BLaER1 (cell line): ENCODE measurements around the gene NAALADL2.
A peak's percentile ranks its signal among the peaks of the same experiment; 100 is the strongest.
"Not testable (repeated sequence)": the region's sequence is repeated elsewhere in the genome, so short reads cannot be mapped to it uniquely, and the experiment has no call there.

ENCODE experiments used
- H3K27ac ChIP-seq: shearing (Covaris generic); formaldehyde crosslinking; 2 replicates; pipeline ENCODE4 v1.8.1; 2022
- H3K27me3 ChIP-seq: shearing (Covaris generic); formaldehyde crosslinking; 2 replicates; pipeline ENCODE4 v1.8.1; 2022
- H3K36me3 ChIP-seq: shearing (Covaris generic); formaldehyde crosslinking; 2 replicates; pipeline ENCODE4 v1.8.1; 2022
- H3K4me1 ChIP-seq: shearing (Covaris generic); formaldehyde crosslinking; 2 replicates; pipeline ENCODE4 v1.8.1; 2022
- H3K4me2 ChIP-seq: shearing (Covaris generic); formaldehyde crosslinking; 2 replicates; pipeline ENCODE4 v1.8.1; 2022
- H3K4me3 ChIP-seq: shearing (Covaris generic); formaldehyde crosslinking; 2 replicates; pipeline ENCODE4 v1.8.1; 2022
- H3K9ac ChIP-seq: shearing (Covaris generic); formaldehyde crosslinking; 2 replicates; pipeline ENCODE4 v1.8.1; 2022
- H3K9me3 ChIP-seq: shearing (Covaris generic); formaldehyde crosslinking; 2 replicates; pipeline ENCODE4 v1.8.1; 2022
- H4K20me1 ChIP-seq: shearing (Covaris generic); formaldehyde crosslinking; 2 replicates; pipeline ENCODE4 v1.8.1; 2022
- Cebpa-rat ChIP-seq: shearing (Covaris generic); IDR thresholded peaks from 2 replicates; pipeline ENCODE4 v1.8.1; 2022

The NAALADL2 gene

DNA sequence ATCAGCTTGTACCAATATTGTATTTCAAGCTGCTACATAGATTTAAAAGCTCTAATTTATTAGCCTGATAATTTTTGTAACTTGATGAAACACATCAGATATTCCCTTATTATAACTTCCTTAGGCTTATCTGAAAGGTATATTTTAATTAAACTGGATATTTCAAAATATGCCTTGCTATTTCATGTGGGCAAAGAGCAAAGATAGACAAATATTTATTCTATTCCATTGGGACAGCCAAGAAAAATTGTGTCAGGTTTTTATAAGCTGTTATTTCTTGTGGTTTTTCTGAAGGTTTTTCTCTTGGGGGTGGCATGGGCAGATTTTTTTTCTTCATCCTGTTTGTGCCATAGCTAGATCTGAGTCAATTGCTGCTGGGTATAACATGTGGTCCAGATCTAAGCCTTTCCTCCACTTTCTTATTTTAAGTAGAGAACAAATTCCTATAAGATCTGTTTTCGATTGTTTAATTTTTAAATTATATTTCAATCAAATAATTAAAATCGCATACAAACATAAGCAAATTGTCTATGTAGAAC lies 249.5 kb downstream of the NAALADL2 start:
- peaks cover 17% of the 10 kb centered on the region for H3K4me1 ChIP-seq
- TF ChIP-seq Cebpa-rat: no peak
- peak overlapping the region; percentile 43 for H3K4me2 ChIP-seq

DNA sequence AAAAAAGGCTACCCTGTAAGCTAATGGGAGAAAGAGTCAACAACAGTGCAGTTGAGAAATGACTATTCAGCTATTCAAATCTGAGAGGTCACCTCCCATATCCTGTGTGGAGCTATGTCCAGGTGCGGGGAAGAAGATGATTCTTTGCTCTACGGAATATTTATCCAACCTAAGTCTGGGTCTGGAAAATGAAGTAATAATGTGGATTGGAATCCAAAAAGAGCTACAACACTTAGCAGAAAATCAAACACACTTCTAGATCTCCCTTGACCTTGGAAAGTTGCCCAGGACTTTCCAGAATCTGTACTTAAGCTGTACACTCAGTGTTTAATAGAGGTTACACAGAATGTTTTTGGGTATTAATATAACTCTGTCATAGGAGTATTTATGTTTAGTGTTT lies 251.9 kb downstream of the NAALADL2 start:
- Histone ChIP-seq H3K27ac (no peak overlapping the region), H4K20me1 (no peaks in the 10 kb centered on the region), H3K27me3 (no peaks in the 10 kb centered on the region), H3K9me3 (no peaks in the 10 kb centered on the region), H3K4me2 (no peak overlapping the region), H3K4me1 (peaks cover 17% of the 10 kb centered on the region), H3K4me3 (no peak overlapping the region), H3K36me3 (no peaks in the 10 kb centered on the region), H3K9ac (no peak overlapping the region)
- no peak for TF ChIP-seq Cebpa-rat

More for the DNA sequence above, 249.5 kb downstream of the NAALADL2 start:
- Histone ChIP-seq H4K20me1 (no peaks in the 10 kb centered on the region), H3K4me3 (no peak overlapping the region), H3K9ac (no peak overlapping the region), H3K27ac (no peak overlapping the region), H3K9me3 (no peaks in the 10 kb centered on the region), H3K27me3 (no peaks in the 10 kb centered on the region), H3K36me3 (no peaks in the 10 kb centered on the region)

DNA sequence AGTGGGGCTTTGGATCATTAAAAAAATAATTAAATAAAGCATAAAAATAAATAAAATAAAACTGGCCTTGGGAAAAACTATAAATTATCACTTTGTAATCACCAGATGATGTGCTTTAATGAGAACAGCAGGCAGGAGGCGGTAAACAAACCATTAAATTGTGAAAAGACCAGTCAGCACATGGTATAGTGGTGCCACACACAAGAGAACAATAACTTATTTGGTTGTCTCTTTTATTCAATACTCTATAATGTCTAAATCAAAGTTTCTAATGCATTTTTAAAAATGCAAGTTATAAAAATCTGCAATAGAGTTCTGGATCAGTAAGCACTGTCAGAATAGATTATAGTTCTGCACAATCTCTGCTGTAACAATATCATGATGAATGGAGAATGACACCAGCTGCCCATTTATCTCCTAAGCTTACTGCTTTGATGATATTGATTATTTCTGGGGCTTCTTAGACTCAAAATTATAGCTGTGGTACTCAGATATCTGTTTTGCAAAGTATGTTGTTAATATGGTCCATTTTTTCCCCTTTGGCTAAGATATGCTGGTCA lies 259.3 kb downstream of the NAALADL2 start:
- no peaks in the 10 kb centered on the region for H3K4me1 ChIP-seq
- H4K20me1 ChIP-seq: no peaks in the 10 kb centered on the region
- H3K4me3 ChIP-seq: no peak overlapping the region
- TF ChIP-seq Cebpa-rat: no peak
- H3K9ac ChIP-seq: no peak overlapping the region
- H3K27ac ChIP-seq: no peak overlapping the region
- H3K9me3 ChIP-seq: no peaks in the 10 kb centered on the region
- no peaks in the 10 kb centered on the region for H3K36me3 ChIP-seq
- H3K27me3 ChIP-seq: no peaks in the 10 kb centered on the region
- H3K4me2 ChIP-seq: no peak overlapping the region

DNA sequence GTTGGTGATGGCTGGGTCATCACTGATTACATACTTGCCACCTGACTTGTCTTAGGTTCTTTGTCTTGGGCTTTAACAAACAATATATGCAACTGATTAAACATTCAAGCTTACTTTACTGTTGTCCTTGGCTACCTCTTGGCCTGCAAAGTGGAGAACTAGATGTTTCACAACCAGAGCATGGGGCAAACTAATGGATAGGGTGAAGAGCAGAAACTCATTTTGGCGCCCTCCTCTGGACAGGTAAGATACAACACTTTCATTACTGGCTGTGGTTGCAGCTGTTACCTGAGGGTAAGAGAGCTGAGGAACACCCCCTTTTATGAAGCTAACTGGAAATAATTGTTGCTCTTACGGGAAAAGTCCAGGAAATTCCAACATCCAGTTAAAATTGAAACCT lies 262.1 kb downstream of the NAALADL2 start:
- no peak overlapping the region for H3K27ac ChIP-seq
- H3K9me3 ChIP-seq: no peaks in the 10 kb centered on the region
- no peaks in the 10 kb centered on the region for H3K4me1 ChIP-seq
- H3K9ac ChIP-seq: no peak overlapping the region
- no peaks in the 10 kb centered on the region for H4K20me1 ChIP-seq
- H3K4me2 ChIP-seq: no peak overlapping the region
- no peak for TF ChIP-seq Cebpa-rat
- no peaks in the 10 kb centered on the region for H3K27me3 ChIP-seq
- no peak overlapping the region for H3K4me3 ChIP-seq
- H3K36me3 ChIP-seq: no peaks in the 10 kb centered on the region

- Histone ChIP-seq H3K4me3 (no peak overlapping the region), H4K20me1 (no peaks in the 10 kb centered on the region), H3K9me3 (peaks cover 4% of the 10 kb centered on the region; the same call in 1 of the 2 replicates), H3K4me2 (no peak overlapping the region), H3K9ac (no peak overlapping the region), H3K27me3 (no peaks in the 10 kb centered on the region), H3K4me1 (no peaks in the 10 kb centered on the region), H3K27ac (no peak overlapping the region), H3K36me3 (no peaks in the 10 kb centered on the region)
- no peak for TF ChIP-seq Cebpa-rat
These were observed 268.0 kb downstream of the NAALADL2 start for GRCh38 chr3:175127075-175127662.

- H3K36me3 ChIP-seq: no peaks in the 10 kb centered on the region
- peaks cover 14% of the 10 kb centered on the region for H3K9me3 ChIP-seq
- no peak overlapping the region for H3K4me3 ChIP-seq
- H3K4me2 ChIP-seq: no peak overlapping the region
- no peak for TF ChIP-seq Cebpa-rat
- H3K27me3 ChIP-seq: no peaks in the 10 kb centered on the region
- H3K4me1 ChIP-seq: no peaks in the 10 kb centered on the region
- no peak overlapping the region for H3K27ac ChIP-seq
- no peak overlapping the region for H3K9ac ChIP-seq
- no peaks in the 10 kb centered on the region for H4K20me1 ChIP-seq
These were observed 270.0 kb downstream of the NAALADL2 start for GRCh38 chr3:175129126-175129525.

DNA sequence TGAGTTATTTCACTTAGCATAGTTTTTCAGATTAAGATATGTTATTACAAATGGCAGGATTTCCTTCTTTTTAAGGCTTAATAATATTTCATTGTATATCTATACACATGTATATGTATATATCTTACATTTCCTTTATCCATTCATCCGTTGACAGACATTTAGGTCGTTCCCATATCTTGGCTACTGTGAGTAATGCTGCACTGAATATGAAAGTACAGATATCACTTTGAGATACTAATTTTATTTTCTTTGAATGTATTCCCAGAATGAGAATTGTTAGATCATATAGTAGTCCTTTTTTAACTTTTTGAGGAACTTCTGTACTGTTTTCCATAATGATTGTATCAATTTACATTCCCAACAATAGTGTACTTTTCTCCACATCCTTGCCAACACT lies 270.4 kb downstream of the NAALADL2 start:
- Histone ChIP-seq H3K4me3 (no peak overlapping the region), H3K9me3 (peaks cover 14% of the 10 kb centered on the region), H3K9ac (no peak overlapping the region), H3K27me3 (no peaks in the 10 kb centered on the region), H3K4me1 (no peaks in the 10 kb centered on the region), H3K4me2 (no peak overlapping the region), H4K20me1 (no peaks in the 10 kb centered on the region), H3K27ac (no peak overlapping the region), H3K36me3 (no peaks in the 10 kb centered on the region)
- no peak for TF ChIP-seq Cebpa-rat

- H3K4me3 ChIP-seq, H3K27me3 ChIP-seq, H3K27ac ChIP-seq, H4K20me1 ChIP-seq, H3K4me2 ChIP-seq, H3K36me3 ChIP-seq, H3K4me1 ChIP-seq, H3K9ac ChIP-seq: not testable (repeated sequence)
- H3K9me3 ChIP-seq: peaks cover 14% of the 10 kb centered on the region
These were observed 272.7 kb downstream of the NAALADL2 start for GRCh38 chr3:175131866-175132265.

DNA sequence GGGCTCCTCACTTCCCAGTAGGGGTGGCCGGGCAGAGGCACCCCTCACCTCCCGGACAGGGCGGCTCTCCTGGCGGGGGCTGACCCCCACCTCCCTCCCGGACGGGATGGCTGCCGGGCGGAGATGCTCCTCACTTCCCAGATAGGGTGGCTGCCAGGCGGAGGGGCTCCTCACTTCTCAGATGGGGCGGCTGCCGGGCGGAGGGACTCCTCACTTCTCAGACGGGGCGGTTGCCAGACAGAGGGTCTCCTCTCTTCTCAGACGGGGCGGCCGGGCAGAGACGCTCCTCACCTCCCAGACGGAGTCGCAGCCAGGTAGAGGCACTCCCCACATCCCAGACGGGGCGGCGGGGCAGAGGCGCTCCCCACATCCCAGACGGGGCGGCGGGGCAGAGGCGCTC lies 273.6 kb downstream of the NAALADL2 start:
- not testable (repeated sequence) for H3K36me3 ChIP-seq, H3K27me3 ChIP-seq, H3K27ac ChIP-seq, H3K4me1 ChIP-seq, H4K20me1 ChIP-seq, H3K9ac ChIP-seq, H3K4me2 ChIP-seq, H3K4me3 ChIP-seq
- H3K9me3 ChIP-seq: peaks cover 14% of the 10 kb centered on the region

GRCh38 chr3:175144368-175144767 lies 285.2 kb downstream of the NAALADL2 start:
- Histone ChIP-seq H3K4me2 (no peak overlapping the region), H3K4me1 (no peaks in the 10 kb centered on the region), H3K27me3 (no peaks in the 10 kb centered on the region), H3K4me3 (no peak overlapping the region), H3K27ac (no peak overlapping the region), H3K9ac (no peak overlapping the region), H4K20me1 (no peaks in the 10 kb centered on the region), H3K36me3 (no peaks in the 10 kb centered on the region), H3K9me3 (0 out of 2 replicates have a peak, but pooled peaks cover 7% of the 10 kb centered on the region)
- peak; percentile 97; the same call in 1 of the 2 replicates for TF ChIP-seq Cebpa-rat

DNA sequence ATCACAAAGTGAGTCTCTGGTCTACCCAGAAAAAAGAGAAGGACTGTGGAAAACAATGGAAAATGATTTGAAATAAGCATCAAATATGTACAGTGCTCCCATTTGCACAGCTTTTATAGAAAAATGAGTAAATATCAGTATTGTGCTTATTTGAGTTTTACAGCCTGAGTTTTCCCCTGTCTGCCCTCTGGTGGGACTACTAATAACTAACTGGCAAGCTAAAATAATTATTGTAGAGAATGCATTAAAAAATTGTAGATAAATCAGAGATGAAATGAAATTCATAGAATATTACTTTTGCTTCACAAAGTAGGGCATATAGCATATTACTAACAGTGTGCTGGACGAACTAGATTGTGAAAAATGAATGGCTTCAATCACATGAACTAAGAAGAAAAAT lies 287.1 kb downstream of the NAALADL2 start:
- no peak overlapping the region for H3K27ac ChIP-seq
- H3K27me3 ChIP-seq: no peaks in the 10 kb centered on the region
- TF ChIP-seq Cebpa-rat: no peak
- no peak overlapping the region for H3K9ac ChIP-seq
- H3K4me2 ChIP-seq: no peak overlapping the region
- no peaks in the 10 kb centered on the region for H3K4me1 ChIP-seq
- H4K20me1 ChIP-seq: no peaks in the 10 kb centered on the region
- H3K4me3 ChIP-seq: no peak overlapping the region
- no peaks in the 10 kb centered on the region for H3K36me3 ChIP-seq
- 0 out of 2 replicates have a peak, but pooled peaks cover 7% of the 10 kb centered on the region for H3K9me3 ChIP-seq
